Right atrium auricular region (tissue), 2 donors: ENCODE measurements around the gene MPV17L2. TPM values are rescaled to one million over a fixed set of nuclear protein-coding genes. Genes with fewer than 3 reads are reported as not detected.

Source experiments
- DNase-seq: peaks from one replicate; pipeline ENCODE4 v3.0.0-alpha.2; 2019; ENCODE audit warnings: low spot score
- H3K27ac ChIP-seq, 2 donors: fragments of 200-600 bp; sonication (generic); 1 replicate in 1 of 2; 2 replicates in 1 of 2; pipeline ENCODE4 v1.5.1; 2016 to 2019
- H3K27me3 ChIP-seq, 2 donors: fragments of 200-600 bp; sonication (generic); one replicate each; pipeline versions ENCODE4 v1.5.1 to v1.6.0; 2017 to 2019
- H3K36me3 ChIP-seq: fragments of 200-600 bp; sonication (generic); one replicate; pipeline ENCODE4 v1.5.1; 2016
- H3K4me1 ChIP-seq, 2 donors: fragments of 200-600 bp; sonication (generic); one replicate each; pipeline versions ENCODE4 v1.5.1 to v1.6.0; 2017 to 2019
- H3K4me3 ChIP-seq, 2 donors: fragments of 200-600 bp; sonication (generic); 1 replicate in 1 of 2; 2 replicates in 1 of 2; pipeline ENCODE4 v1.5.1; 2017 to 2019; ENCODE audit warnings: mild to moderate bottlenecking in 1 of 2, moderate library complexity in 1 of 2
- H3K9me3 ChIP-seq, 2 donors: fragments of 200-600 bp; sonication (generic); one replicate each; pipeline ENCODE4 v1.5.1; 2019
- CTCF ChIP-seq, 2 donors: fragments of 200-600 bp; sonication (generic); IDR thresholded peaks; one replicate each; pipeline ENCODE4 v1.5.1; 2019; ENCODE audit warnings: antibody characterized with exemption in 2 of 2
- total RNA-seq, 2 donors: library from RNA; depleted of rRNA; stranded (reverse); fragments of >200 nt; gene quantifications; one replicate each; pipeline ENCODE4 v1.1.0, GENCODE V29; 2016

The MPV17L2 gene
- total RNA-seq, 2 donors from 2014 or later = 28.3 to 40.8 TPM

- H3K4me3 ChIP-seq = no peak overlapping the region
- TF ChIP-seq CTCF (IDR thresholded peaks at IDR 0.05) = peak in 1 of 2 donors; percentile 38
- H3K27me3 ChIP-seq = peaks cover 0 to 12% of the 10 kb centered on the region in 2 donors
- H3K4me1 ChIP-seq = peaks cover 0 to 44% of the 10 kb centered on the region in 2 donors
- H3K36me3 ChIP-seq = no peaks in the 10 kb centered on the region
- no peak for DNase-seq
- peaks cover 0 to 12% of the 10 kb centered on the region in 2 donors for H3K9me3 ChIP-seq
- H3K27ac ChIP-seq = no peak overlapping the region
These were observed 36.5 kb downstream of the MPV17L2 start for GRCh38 chr19:18229474-18229873.

DNA sequence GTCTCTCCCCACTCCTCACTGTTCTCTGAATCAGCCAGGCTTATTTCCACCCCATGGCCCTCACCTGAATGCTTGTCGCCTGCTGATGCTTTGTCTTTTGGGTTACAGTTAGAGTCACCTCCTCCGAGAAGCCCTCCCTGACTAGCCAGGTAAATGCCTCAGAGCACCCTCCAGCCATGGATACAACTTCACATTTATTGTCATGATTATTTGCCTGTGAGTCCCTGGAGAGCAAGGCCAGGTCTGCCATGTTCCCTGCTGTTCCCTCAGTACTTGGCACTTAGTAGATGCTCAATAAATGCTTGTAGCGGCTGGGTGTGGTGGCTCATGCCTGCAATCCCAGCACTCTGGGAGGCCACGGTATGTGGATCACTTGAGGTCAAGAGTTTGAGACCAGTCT, 36.9 kb downstream of the MPV17L2 start:
- no peak for DNase-seq
- Histone ChIP-seq H3K9me3 (peaks cover 0 to 12% of the 10 kb centered on the region in 2 donors), H3K4me1 (peaks cover 0 to 40% of the 10 kb centered on the region in 2 donors), H3K4me3 (no peak overlapping the region), H3K27me3 (peaks cover 0 to 12% of the 10 kb centered on the region in 2 donors), H3K27ac (no peak overlapping the region), H3K36me3 (no peaks in the 10 kb centered on the region)
- TF ChIP-seq CTCF (IDR thresholded peaks at IDR 0.05) = no peak

DNA sequence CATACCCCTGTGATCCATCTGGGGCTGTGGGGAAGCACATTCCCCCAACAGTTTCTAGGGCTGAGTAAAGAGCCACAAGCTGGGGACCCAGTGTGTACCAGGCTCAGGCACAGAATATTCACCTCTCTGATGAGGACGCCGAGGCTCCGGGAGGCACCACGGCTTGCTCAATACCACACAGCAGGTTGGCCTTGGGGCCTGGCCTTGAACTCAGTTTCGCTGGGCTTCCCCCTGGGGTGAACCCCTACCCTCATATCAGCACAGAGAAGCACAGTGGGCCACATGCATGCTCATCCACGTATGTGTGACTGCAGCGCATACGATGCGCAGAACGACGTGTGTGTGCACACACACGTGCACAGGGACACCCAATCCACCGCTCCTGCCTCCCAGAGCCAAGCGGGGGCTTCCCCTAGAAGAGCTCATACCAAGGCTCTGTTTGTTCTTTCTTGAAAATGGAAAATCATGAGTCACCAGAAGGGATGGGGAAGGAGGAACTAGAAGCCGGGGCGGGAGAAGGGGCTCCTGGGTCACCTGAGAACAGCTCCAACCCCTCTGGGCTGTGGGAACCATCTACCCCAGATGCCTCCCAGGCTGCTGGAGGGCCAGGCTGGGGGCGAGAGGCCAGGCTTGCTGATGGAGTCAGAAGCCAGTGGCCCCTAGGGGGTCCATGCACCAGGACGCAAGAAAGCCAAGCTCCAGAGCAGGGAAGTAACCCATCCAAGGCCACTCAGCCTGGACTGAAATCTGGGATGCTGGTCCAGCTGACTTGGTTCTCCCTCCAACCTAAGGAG, 38.1 kb downstream of the MPV17L2 start:
- H3K4me3 ChIP-seq = no peak overlapping the region
- no peak for TF ChIP-seq CTCF (IDR thresholded peaks at IDR 0.05)
- H3K9me3 ChIP-seq = peaks cover 0 to 12% of the 10 kb centered on the region in 2 donors
- no peaks in the 10 kb centered on the region for H3K36me3 ChIP-seq
- H3K27me3 ChIP-seq = peaks cover 0 to 2% of the 10 kb centered on the region in 2 donors
- peaks cover 0 to 28% of the 10 kb centered on the region in 2 donors for H3K4me1 ChIP-seq
- H3K27ac ChIP-seq = no peak overlapping the region
- DNase-seq = no peak

GRCh38 chr19:18231775-18232174, 38.8 kb downstream of the MPV17L2 start:
- peaks cover 0 to 12% of the 10 kb centered on the region in 2 donors for H3K9me3 ChIP-seq
- no peak for TF ChIP-seq CTCF (IDR thresholded peaks at IDR 0.05)
- no peak overlapping the region for H3K4me3 ChIP-seq
- no peak overlapping the region for H3K27ac ChIP-seq
- DNase-seq = no peak
- no peaks in the 10 kb centered on the region for H3K36me3 ChIP-seq
- H3K27me3 ChIP-seq = no peaks in the 10 kb centered on the region
- peaks cover 0 to 25% of the 10 kb centered on the region in 2 donors for H3K4me1 ChIP-seq

GRCh38 chr19:18232540-18233223, 39.7 kb downstream of the MPV17L2 start:
- no peak for TF ChIP-seq CTCF (IDR thresholded peaks at IDR 0.05)
- Histone ChIP-seq H3K4me1 (peaks cover 0 to 16% of the 10 kb centered on the region in 2 donors), H3K36me3 (no peaks in the 10 kb centered on the region), H3K9me3 (peaks cover 0 to 12% of the 10 kb centered on the region in 2 donors), H3K4me3 (no peak overlapping the region), H3K27ac (no peak overlapping the region), H3K27me3 (no peaks in the 10 kb centered on the region)
- DNase-seq = no peak
